Measurements from ENCODE around the gene S100A7. TPM values are rescaled to one million over a fixed set of nuclear protein-coding genes. Genes with fewer than 3 reads are reported as not detected.

The S100A7 gene
- total and polyA plus RNA-seq, 2 of the 4 experiments (the other 2 are of a cell fraction), result not detected

DNA sequence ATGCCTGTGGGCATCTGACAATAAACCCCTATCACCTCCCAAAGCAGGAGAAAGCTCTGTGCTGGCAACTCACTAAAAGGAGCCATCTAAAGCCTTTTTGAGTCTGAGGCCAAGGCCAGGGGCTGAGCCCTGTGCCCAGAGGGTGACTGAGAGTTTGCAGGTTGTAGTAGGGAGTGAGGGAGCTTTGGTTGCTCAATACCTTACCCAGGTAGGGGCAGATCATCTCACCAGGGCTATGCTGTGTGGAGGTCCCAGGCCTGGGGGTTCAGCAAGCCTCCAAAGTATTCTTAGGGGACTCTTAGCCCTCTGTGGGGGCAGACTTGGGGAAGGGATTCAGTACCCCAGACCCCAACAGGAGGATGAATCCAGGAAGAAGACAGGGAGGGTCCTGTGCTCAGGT, 21.2 kb downstream of the S100A7 start:
- H3K4me3 ChIP-seq (ENCODE audit: insufficient read depth, low read depth, low read length), result no peak overlapping the region
- no peak overlapping the region for H3K18ac ChIP-seq (ENCODE audit: low read depth, low read length)
- no peaks in the 10 kb centered on the region for H3K4me1 ChIP-seq (ENCODE audit: control insufficient read depth, insufficient read depth, low read length)
- no peak overlapping the region for H3K56ac ChIP-seq (ENCODE audit: extremely low read depth, insufficient read depth, low read length)
- no peak overlapping the region for H4K5ac ChIP-seq (ENCODE audit: low read depth, low read length)
- no peaks in the 10 kb centered on the region for H3K9me1 ChIP-seq (ENCODE audit: insufficient read depth, low read length)
- H2BK15ac ChIP-seq (ENCODE audit: low read depth, low read length), result no peak overlapping the region
- H2BK20ac ChIP-seq (ENCODE audit: low read depth, low read length), result no peak overlapping the region
- no peak overlapping the region for H2BK120ac ChIP-seq (ENCODE audit: low read depth, low read length)
- no peak overlapping the region for H3K4ac ChIP-seq (ENCODE audit: low read depth, low read length)
- H4K8ac ChIP-seq (ENCODE audit: low read depth in 2 of 2, low read length in 2 of 2), result no peak overlapping the region
- H3K36me3 ChIP-seq (ENCODE audit: control insufficient read depth, insufficient read depth, low read length), result no peaks in the 10 kb centered on the region
- no peaks in the 10 kb centered on the region; the same call in 1 of the 2 replicates for H3K27me3 ChIP-seq (ENCODE audit: control insufficient read depth, insufficient read depth, low read length)
- H2AK5ac ChIP-seq (ENCODE audit: low read depth, low read length), result no peak overlapping the region
- dilution Hi-C loops (cut with HindIII; ENCODE audit: low sequenced_read_pairs, unreplicated experiment) (no loop called here), intact Hi-C loops (cut with micrococcal nuclease) (no loop called here), in situ Hi-C loops (cut with MboI; ENCODE audit: low sequenced_read_pairs) (no loop called here)
- H2AK9ac ChIP-seq (replicated peaks; ENCODE audit: low read depth, low read length, poor library complexity), result no peak overlapping the region
- no peaks in the 10 kb centered on the region for H3K79me1 ChIP-seq (ENCODE audit: low read depth in 1 of 2, low read length in 2 of 2)
- H3K23ac ChIP-seq (ENCODE audit: low read depth, low read length), result no peak overlapping the region
- no peak overlapping the region for H2AFZ ChIP-seq (replicated peaks; ENCODE audit: low read length, poor library complexity)
- no peak overlapping the region for H3K14ac ChIP-seq (replicated peaks; ENCODE audit: low read depth, low read length)
- TF ChIP-seq, protein P1, sequence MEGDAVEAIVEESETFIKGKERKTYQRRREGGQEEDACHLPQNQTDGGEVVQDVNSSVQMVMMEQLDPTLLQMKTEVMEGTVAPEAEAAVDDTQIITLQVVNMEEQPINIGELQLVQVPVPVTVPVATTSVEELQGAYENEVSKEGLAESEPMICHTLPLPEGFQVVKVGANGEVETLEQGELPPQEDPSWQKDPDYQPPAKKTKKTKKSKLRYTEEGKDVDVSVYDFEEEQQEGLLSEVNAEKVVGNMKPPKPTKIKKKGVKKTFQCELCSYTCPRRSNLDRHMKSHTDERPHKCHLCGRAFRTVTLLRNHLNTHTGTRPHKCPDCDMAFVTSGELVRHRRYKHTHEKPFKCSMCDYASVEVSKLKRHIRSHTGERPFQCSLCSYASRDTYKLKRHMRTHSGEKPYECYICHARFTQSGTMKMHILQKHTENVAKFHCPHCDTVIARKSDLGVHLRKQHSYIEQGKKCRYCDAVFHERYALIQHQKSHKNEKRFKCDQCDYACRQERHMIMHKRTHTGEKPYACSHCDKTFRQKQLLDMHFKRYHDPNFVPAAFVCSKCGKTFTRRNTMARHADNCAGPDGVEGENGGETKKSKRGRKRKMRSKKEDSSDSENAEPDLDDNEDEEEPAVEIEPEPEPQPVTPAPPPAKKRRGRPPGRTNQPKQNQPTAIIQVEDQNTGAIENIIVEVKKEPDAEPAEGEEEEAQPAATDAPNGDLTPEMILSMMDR (conservative IDR thresholded peaks at IDR 0.05; ENCODE audit: low read depth, low read length), result no peak
- TF ChIP-seq MAFK (IDR thresholded peaks at IDR 0.05; ENCODE audit: low read depth, low read length) (no peak), MAZ (IDR thresholded peaks at IDR 0.05; ENCODE audit: borderline replicate concordance, low read depth, low read length) (no peak), CHD1 (IDR thresholded peaks at IDR 0.05; ENCODE audit: low read depth, low read length) (no peak), SMC3 (IDR thresholded peaks at IDR 0.05; ENCODE audit: low read depth, low read length) (no peak)
- H4K20me1 ChIP-seq (ENCODE audit: insufficient read depth, low read length), result no peaks in the 10 kb centered on the region
- H3K9me3 ChIP-seq (ENCODE audit: control insufficient read depth, insufficient read depth, low read length), result no peaks in the 10 kb centered on the region
- no TSS peak for BruUV-seq (replicated peaks)
- ChIA-PET CTCF (no interaction called here), POLR2A (ENCODE audit: unreplicated experiment) (no interaction called here)
- no peak for DNase-seq
- ATAC-seq (ENCODE audit: low read depth), result no peak
- H3K9ac ChIP-seq (ENCODE audit: low read depth, low read length), result no peak overlapping the region
- H3K4me2 ChIP-seq (ENCODE audit: low read depth, low read length), result no peak overlapping the region
- H2BK5ac ChIP-seq (ENCODE audit: low read depth, low read length, poor library complexity, severe bottlenecking), result no peak overlapping the region
- H3K27ac ChIP-seq (ENCODE audit: insufficient read depth, low read length), result no peak overlapping the region
- no peak overlapping the region for H4K91ac ChIP-seq (ENCODE audit: insufficient read depth, low read depth, low read length)

Data from IMR-90 (cell line).